ENCODE data around the gene BOC. TPM values are rescaled to one million over a fixed set of nuclear protein-coding genes. Genes with fewer than 3 reads are reported as not detected.

Gene BOC
- total and polyA plus RNA-seq, 2 donors (not counting 3 experiments of a cell fraction or from before 2014, with no cell fraction given): 0.07 TPM; not detected in 1

DNA sequence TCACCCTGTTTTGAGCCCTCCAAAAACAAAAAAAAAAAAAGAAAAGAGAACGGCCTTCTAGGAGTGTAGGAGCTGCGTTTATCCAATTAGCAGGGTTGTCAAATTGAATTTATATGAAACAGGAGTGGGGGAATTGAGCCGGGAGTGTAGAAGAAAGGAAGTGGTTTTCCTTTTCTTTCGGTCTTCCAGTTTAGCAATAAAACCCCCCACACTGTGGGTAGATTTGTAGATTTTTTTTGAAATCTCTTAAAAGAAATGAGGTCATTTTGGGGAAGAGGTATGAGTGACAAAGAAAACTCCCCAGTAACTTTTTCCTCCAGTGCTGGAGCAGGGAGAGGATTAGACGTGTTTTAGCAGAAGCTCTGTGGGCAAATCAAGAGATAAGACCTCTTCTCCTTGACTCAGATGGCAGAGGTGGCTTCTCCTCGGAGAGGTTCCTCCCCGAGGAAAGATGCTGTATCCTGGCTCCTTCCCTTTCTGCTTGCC is 30.8 kb downstream of the BOC start:
- ChIA-PET POLR2A (no interaction called here), CTCF (no interaction called here)
- Histone ChIP-seq H4K20me1 (replicated peaks; ENCODE audit: control insufficient read depth, extremely low read depth, insufficient read depth, low read length) (no peaks in the 10 kb centered on the region), H3K4me3 (replicated peaks in 1 of 3; ENCODE audit: insufficient read depth in 1 of 3, low read depth in 1 of 3, low read length in 3 of 3) (no peak overlapping the region), H2AFZ (ENCODE audit: low read depth, low read length) (no peak overlapping the region), H3K79me2 (ENCODE audit: control insufficient read depth, insufficient read depth, low read length) (no peaks in the 10 kb centered on the region), H3K4me1 (ENCODE audit: control insufficient read depth, extremely low read depth, insufficient read depth, low read length) (no peaks in the 10 kb centered on the region), H3K9me3 (replicated peaks; ENCODE audit: control insufficient read depth, insufficient read depth, low read length) (no peaks in the 10 kb centered on the region), H3K4me2 (ENCODE audit: insufficient read depth, low read length) (no peak overlapping the region), H3K9me1 (replicated peaks; ENCODE audit: control insufficient read depth, extremely low read depth, insufficient read depth, low read length) (no peaks in the 10 kb centered on the region), H3K9ac (replicated peaks; ENCODE audit: extremely low read depth, insufficient read depth, low read length) (no peak overlapping the region), H3K27me3 (ENCODE audit: control insufficient read depth in 2 of 2, insufficient read depth in 2 of 2, low read length in 2 of 2) (peaks cover 8 to 17% of the 10 kb centered on the region in 2 experiments), H3K27ac (ENCODE audit: insufficient read depth, low read depth, low read length) (no peak overlapping the region), H3K36me3 (ENCODE audit: control insufficient read depth in 2 of 2, extremely low read depth in 1 of 2, insufficient read depth in 2 of 2, low read length in 2 of 2) (no peaks in the 10 kb centered on the region)
- no TSS peak for BruUV-seq (replicated peaks)
- DNase-seq (ENCODE audit: low read depth, low spot score) (no peak), FAIRE-seq (no peak)
- dilution Hi-C loops (cut with MboI; ENCODE audit: extremely low pct_ligation_motif_present, low sequenced_read_pairs): no loop called here
- intact Hi-C loops (cut with micrococcal nuclease): no loop called here
- no peak for TF ChIP-seq MYC (IDR thresholded peaks at IDR 0.05; ENCODE audit: low read depth, low read length)
- no peak for TF ChIP-seq POLR2AphosphoS5 (IDR thresholded peaks at IDR 0.05; ENCODE audit: insufficient read depth, low read depth, low read length)
- TF ChIP-seq EZH2 (IDR thresholded peaks at IDR 0.05; ENCODE audit: borderline replicate concordance, low read depth, low read length, severe bottlenecking): no peak
- no peak for TF ChIP-seq FOS (IDR thresholded peaks at IDR 0.05; ENCODE audit: borderline replicate concordance, insufficient read depth, low read length)
- TF ChIP-seq POLR2A (IDR thresholded peaks at IDR 0.05; ENCODE audit: low read depth, low read length): no peak
- no peak for TF ChIP-seq GATA2 (IDR thresholded peaks at IDR 0.05; ENCODE audit: insufficient read depth, insufficient read length, low read depth, low read length)
- TF ChIP-seq, protein P1, sequence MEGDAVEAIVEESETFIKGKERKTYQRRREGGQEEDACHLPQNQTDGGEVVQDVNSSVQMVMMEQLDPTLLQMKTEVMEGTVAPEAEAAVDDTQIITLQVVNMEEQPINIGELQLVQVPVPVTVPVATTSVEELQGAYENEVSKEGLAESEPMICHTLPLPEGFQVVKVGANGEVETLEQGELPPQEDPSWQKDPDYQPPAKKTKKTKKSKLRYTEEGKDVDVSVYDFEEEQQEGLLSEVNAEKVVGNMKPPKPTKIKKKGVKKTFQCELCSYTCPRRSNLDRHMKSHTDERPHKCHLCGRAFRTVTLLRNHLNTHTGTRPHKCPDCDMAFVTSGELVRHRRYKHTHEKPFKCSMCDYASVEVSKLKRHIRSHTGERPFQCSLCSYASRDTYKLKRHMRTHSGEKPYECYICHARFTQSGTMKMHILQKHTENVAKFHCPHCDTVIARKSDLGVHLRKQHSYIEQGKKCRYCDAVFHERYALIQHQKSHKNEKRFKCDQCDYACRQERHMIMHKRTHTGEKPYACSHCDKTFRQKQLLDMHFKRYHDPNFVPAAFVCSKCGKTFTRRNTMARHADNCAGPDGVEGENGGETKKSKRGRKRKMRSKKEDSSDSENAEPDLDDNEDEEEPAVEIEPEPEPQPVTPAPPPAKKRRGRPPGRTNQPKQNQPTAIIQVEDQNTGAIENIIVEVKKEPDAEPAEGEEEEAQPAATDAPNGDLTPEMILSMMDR (IDR thresholded peaks at IDR 0.05; ENCODE audit: extremely low read depth in 1 of 2, insufficient read depth in 1 of 2, low read depth in 1 of 2, low read length in 2 of 2): no peak
- TF ChIP-seq JUN (IDR thresholded peaks at IDR 0.05; ENCODE audit: borderline replicate concordance, insufficient read depth, insufficient read length, low read depth): no peak
- TF ChIP-seq, protein P2, sequence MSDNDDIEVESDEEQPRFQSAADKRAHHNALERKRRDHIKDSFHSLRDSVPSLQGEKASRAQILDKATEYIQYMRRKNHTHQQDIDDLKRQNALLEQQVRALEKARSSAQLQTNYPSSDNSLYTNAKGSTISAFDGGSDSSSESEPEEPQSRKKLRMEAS (IDR thresholded peaks at IDR 0.05; ENCODE audit: insufficient read depth, insufficient read length): no peak

All from endothelial cell of umbilical vein (primary cell).